ENCODE data around the gene FMN1. TPM values are rescaled to one million over a fixed set of nuclear protein-coding genes. Genes with fewer than 3 reads are reported as not detected.

The FMN1 gene
- total and polyA plus RNA-seq, 12 donors: 0.22 to 5.5 (median 3.3) TPM

- DNase-seq (no peak), ATAC-seq (peak in 2 of 8 donors; percentile 47 to 51)
- Histone ChIP-seq H3K36me3 (no peaks in the 10 kb centered on the region), H3K27ac (no peak overlapping the region), H3K4me3 (peak overlapping the region in 1 of 10 donors; percentile 7), H3K9me3 (no peaks in the 10 kb centered on the region), H3K4me1 (peaks cover 0 to 32% (median 0%) of the 10 kb centered on the region in 9 donors), H3K27me3 (no peaks in the 10 kb centered on the region)
- no peak for TF ChIP-seq CTCF (IDR thresholded peaks at IDR 0.05)
- intact Hi-C loops (cut with DNase I): loop anchor here (2.0 to 10.0 kb wide), 7 partner anchors 37 to 615 kb away; no protein-coding TSS in a partner anchor
- WGBS, 2 donors: 69 to 74% methylated on average over 5 of the region's 5 CpGs
Observed at GRCh38 chr15:33089878-33090757, 104.4 kb downstream of the FMN1 start.

GRCh38 chr15:33089165-33089877 is 105.2 kb downstream of the FMN1 start:
- Histone ChIP-seq H3K9me3 (no peaks in the 10 kb centered on the region), H3K27me3 (no peaks in the 10 kb centered on the region), H3K4me1 (peaks cover 0 to 30% (median 0%) of the 10 kb centered on the region in 9 donors), H3K27ac (no peak overlapping the region), H3K36me3 (no peaks in the 10 kb centered on the region), H3K4me3 (no peak overlapping the region)
- 88 to 92% methylated on average over 7 of the region's 7 CpGs for WGBS, 2 donors
- intact Hi-C loops (cut with DNase I): loop anchor here in 9 of 10 donors (2.0 to 10.0 kb wide), 5 partner anchors 43 to 615 kb away; no protein-coding TSS in a partner anchor
- DNase-seq (no peak), ATAC-seq (no peak)
- TF ChIP-seq CTCF (IDR thresholded peaks at IDR 0.05): no peak

GRCh38 chr15:33086500-33087121 is 107.9 kb downstream of the FMN1 start:
- ATAC-seq (peak in 5 of 8 donors; percentile 49 to 64 (median 58)), DNase-seq (no peak)
- H3K9me3 ChIP-seq: no peaks in the 10 kb centered on the region
- peak; percentile 7 to 73 (median 63) for TF ChIP-seq CTCF (IDR thresholded peaks at IDR 0.05)
- H3K4me1 ChIP-seq: peaks cover 0 to 12% (median 0%) of the 10 kb centered on the region in 9 donors
- 24 to 27% methylated on average over 4 of the region's 4 CpGs for WGBS, 2 donors
- H3K27ac ChIP-seq: no peak overlapping the region
- H3K4me3 ChIP-seq: no peak overlapping the region
- intact Hi-C loops (cut with DNase I): loop anchor here (1.0 to 10.0 kb wide), 6 partner anchors 46 to 618 kb away; no protein-coding TSS in a partner anchor
- no peaks in the 10 kb centered on the region for H3K36me3 ChIP-seq
- no peaks in the 10 kb centered on the region for H3K27me3 ChIP-seq

GRCh38 chr15:33084661-33085060 is 109.9 kb downstream of the FMN1 start:
- no peak for TF ChIP-seq CTCF (IDR thresholded peaks at IDR 0.05)
- no peaks in the 10 kb centered on the region for H3K9me3 ChIP-seq
- DNase-seq: no peak
- H3K27me3 ChIP-seq: no peaks in the 10 kb centered on the region
- H3K27ac ChIP-seq: no peak overlapping the region
- H3K4me3 ChIP-seq: no peak overlapping the region
- WGBS, 2 donors: 66 to 76% methylated on average over 4 of the region's 4 CpGs
- no peak for ATAC-seq
- H3K4me1 ChIP-seq: peaks cover 0 to 3% (median 0%) of the 10 kb centered on the region in 9 donors
- H3K36me3 ChIP-seq: no peaks in the 10 kb centered on the region
- intact Hi-C loops (cut with DNase I): loop anchor here in 9 of 10 donors (5.0 to 10.0 kb wide), 4 partner anchors 48 to 620 kb away; no protein-coding TSS in a partner anchor
